SJSA1 (cell line): Measurements from ENCODE around the gene CDH16. TPM values are rescaled to one million over a fixed set of nuclear protein-coding genes. Genes with fewer than 3 reads are reported as not detected.
"Not testable (repeated sequence)": the region's sequence is repeated elsewhere in the genome, so short reads cannot be mapped to it uniquely, and the experiment has no call there.

ENCODE experiments used
- DNase-seq, 2 experiments: peaks; one replicate each; pipeline ENCODE4 v3.0.0-alpha.2; 2015 to 2020; ENCODE audit warnings: low spot score in 2 of 2, low read depth in 1 of 2
- H3K27ac ChIP-seq: fragments of 250-450 bp; sonication (Bioruptor Pico); 2 replicates; pipeline ENCODE4 v1.5.1; 2020; ENCODE audit warnings: mild to moderate bottlenecking, moderate library complexity
- H3K27me3 ChIP-seq: fragments of 250-450 bp; sonication (Bioruptor Pico); replicated peaks from 2 replicates; pipeline ENCODE4 v1.5.1; 2020; ENCODE audit warnings: mild to moderate bottlenecking, moderate library complexity
- H3K36me3 ChIP-seq: fragments of 250-450 bp; sonication (Bioruptor Pico); 2 replicates; pipeline ENCODE4 v1.5.1; 2020; ENCODE audit warnings: mild to moderate bottlenecking
- H3K4me1 ChIP-seq: fragments of 250-450 bp; sonication (Bioruptor Pico); replicated peaks from 2 replicates; pipeline ENCODE4 v1.6.1; 2021; ENCODE audit warnings: mild to moderate bottlenecking
- H3K4me3 ChIP-seq: fragments of 250-450 bp; sonication (Bioruptor Pico); 2 replicates; pipeline ENCODE4 v1.5.1; 2020; ENCODE audit warnings: mild to moderate bottlenecking
- H3K9me3 ChIP-seq: fragments of 250-450 bp; sonication (Bioruptor Pico); replicated peaks from 2 replicates; pipeline ENCODE4 v1.5.1; 2020; ENCODE audit warnings: mild to moderate bottlenecking
- total RNA-seq: library from RNA; depleted of rRNA; stranded (reverse); fragments of >200 nt; shearing (Covaris generic); gene quantifications from 2 replicates; pipeline ENCODE4 v1.2.3, GENCODE V29; 2014

The CDH16 gene
- total RNA-seq, 1 experiment from 2014 or later = not detected

GRCh38 chr16:66940236-66940635 is 21.6 kb upstream of the CDH16 start:
- Histone ChIP-seq H3K27me3 (no peaks in the 10 kb centered on the region), H3K27ac (no peak overlapping the region), H3K4me3 (no peak overlapping the region), H3K36me3 (peaks cover 79% of the 10 kb centered on the region), H3K4me1 (peaks cover 5% of the 10 kb centered on the region), H3K9me3 (no peaks in the 10 kb centered on the region)
- no peak for DNase-seq

DNA sequence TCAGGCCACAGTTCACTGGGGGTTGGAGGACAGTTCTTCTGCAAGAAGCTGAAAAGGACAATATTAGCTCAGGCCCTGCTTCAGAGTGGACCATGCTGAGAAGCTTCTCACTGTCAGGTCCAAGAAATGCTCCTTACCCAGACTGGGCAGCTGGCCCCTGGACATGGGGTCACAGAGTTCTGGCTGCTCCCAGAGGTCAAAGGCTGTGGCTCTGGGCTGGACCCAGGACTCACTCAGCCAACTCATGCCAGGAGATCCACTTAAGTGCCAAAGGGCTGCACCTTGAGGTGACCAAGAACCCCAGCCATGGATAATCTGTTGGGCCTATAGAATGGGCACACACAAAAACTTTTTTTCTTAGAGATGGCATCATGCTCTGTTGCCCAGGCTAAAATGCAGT is 20.7 kb upstream of the CDH16 start:
- Histone ChIP-seq H3K36me3 (peaks cover 80% of the 10 kb centered on the region), H3K27me3 (no peaks in the 10 kb centered on the region), H3K4me1 (peaks cover 6% of the 10 kb centered on the region), H3K4me3 (no peak overlapping the region), H3K27ac (no peak overlapping the region), H3K9me3 (no peaks in the 10 kb centered on the region)
- DNase-seq = no peak

DNA sequence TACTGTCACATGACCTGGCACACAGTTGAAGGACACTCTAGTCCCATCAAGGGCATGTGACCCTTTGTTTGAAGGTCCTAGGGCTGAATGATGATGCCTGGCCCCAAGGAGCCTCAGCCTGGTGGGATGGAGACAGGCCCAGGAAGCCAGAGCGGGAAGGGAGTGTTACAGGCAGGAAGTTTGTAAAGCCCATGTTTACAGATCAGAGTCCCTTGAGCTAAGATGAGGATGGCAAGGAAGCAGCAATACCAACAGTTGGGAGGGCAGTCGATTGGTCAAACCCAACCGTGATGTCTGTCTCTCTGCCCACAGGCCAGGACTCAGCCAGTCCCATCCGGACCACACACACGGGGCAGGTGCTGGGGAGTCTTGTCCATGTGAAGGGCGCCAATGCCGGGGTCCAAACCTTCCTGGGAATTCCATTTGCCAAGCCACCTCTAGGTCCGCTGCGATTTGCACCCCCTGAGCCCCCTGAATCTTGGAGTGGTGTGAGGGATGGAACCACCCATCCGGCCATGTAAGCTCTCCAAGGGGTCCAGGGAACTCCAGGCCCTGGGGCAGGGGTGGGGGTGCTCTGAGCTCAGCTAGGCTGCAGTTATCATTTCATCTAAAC is 19.1 kb upstream of the CDH16 start:
- peaks cover 77% of the 10 kb centered on the region for H3K36me3 ChIP-seq
- H3K27me3 ChIP-seq = no peaks in the 10 kb centered on the region
- H3K27ac ChIP-seq = no peak overlapping the region
- H3K9me3 ChIP-seq = no peaks in the 10 kb centered on the region
- H3K4me1 ChIP-seq = peaks cover 15% of the 10 kb centered on the region
- no peak overlapping the region for H3K4me3 ChIP-seq
- DNase-seq = no peak

DNA sequence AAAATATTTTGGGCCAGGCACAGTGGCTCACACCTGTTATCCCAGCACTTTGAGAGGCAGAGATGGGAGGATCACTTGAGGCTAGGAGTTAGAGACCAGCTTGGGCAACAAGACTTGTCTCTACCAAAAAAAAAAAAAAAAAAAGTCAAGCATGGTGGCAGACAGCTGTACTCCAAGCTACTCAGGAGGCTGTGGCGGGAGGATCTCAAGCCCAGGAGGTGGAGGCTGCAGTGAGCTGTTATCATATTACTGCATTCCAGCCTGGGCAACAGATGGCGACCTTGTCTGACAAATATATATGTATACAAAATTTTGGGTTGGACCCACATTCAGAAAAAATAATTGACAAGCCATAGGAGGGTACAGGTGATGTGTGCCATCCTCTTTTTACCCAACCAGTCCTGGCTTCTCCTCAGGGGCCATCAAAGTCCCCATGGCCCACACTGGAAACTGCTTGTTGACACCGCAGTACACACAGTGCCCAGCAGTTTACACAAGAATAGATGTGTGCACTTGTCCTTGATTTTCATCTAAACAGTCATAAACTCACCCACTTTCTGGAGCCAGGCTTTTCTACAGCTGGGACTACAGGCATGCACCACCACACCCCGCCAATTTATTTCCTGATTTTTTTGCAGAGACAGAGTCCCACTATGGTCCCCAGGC is 18.3 kb upstream of the CDH16 start:
- Histone ChIP-seq H3K4me3 (no peak overlapping the region), H3K4me1 (peaks cover 16% of the 10 kb centered on the region), H3K27ac (no peak overlapping the region)

DNA sequence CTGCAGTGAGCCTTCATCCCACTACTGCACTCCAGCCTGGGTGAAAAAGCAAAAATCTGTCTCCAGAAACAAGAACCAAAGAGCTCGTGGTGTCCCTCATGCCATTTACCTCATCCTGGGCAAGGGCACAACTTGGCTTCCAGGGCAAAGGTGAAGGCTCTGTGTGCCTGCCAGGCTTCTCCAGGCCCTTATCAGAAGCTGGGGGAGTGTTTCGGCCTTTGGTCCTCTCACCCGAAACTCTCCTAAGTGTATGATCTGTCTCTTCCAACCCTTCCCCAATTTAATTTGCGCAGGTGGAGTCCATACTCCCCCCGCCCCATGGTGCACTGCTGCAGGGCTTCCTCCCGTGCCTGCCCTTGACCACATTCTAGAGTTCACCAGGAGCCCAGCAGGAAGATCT is 17.8 kb upstream of the CDH16 start:
- H3K4me3 ChIP-seq = no peak overlapping the region
- no peaks in the 10 kb centered on the region for H3K27me3 ChIP-seq
- peaks cover 75% of the 10 kb centered on the region for H3K36me3 ChIP-seq
- DNase-seq = no peak
- H3K4me1 ChIP-seq = peaks cover 16% of the 10 kb centered on the region
- no peak overlapping the region for H3K27ac ChIP-seq
- no peaks in the 10 kb centered on the region for H3K9me3 ChIP-seq

More for the DNA sequence above, 18.3 kb upstream of the CDH16 start:
- DNase-seq = no peak
- Histone ChIP-seq H3K9me3 (no peaks in the 10 kb centered on the region), H3K36me3 (peaks cover 75% of the 10 kb centered on the region), H3K27me3 (no peaks in the 10 kb centered on the region)

DNA sequence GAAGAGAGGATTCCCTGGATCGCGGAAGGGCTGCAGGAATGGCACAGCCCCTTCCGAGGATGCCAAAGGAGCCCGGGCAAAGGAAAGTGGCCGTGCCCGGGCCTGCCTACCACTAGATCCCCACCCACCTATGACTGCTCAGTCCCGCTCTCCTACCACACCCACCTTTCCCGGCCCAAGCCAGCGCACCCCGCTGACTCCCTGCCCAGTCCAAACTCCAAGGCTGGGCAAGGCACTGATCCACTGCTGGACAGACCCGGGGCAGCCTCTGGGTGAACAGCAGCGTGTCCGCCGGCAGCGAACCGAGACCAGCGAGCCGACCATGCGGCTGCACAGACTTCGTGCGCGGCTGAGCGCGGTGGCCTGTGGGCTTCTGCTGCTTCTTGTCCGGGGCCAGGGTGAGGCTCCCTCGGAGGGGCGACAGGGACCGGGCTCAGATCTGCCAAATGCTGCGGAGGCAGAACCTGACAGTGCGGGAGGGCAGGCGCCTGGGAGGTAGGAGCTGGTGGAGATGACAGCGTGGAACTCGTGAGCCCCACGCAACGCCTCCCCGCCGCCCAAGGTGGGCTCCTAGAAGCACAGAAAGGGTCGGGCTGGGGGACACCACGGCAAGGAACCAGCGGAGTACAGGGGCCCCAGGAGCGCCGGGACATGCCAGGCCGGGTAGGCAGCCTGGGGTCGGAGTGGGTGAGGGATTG is 16.8 kb upstream of the CDH16 start, which contains the start of gene CES2:
CES2 (plus strand) TSS at position 203 of the 698 bp plus-strand sequence; CDS start at position 323, 120 bp downstream.
- peak in 1 of 2 experiments; percentile 41 for DNase-seq
- Histone ChIP-seq H3K4me3 (peak within 1 kb of the TSS; percentile 77), H3K9me3 (no peaks in the 10 kb centered on the region), H3K27ac (peak within 1 kb of the TSS; percentile 49), H3K36me3 (peaks cover 67% of the 10 kb centered on the region), H3K4me1 (peaks cover 16% of the 10 kb centered on the region), H3K27me3 (no peaks in the 10 kb centered on the region)

DNA sequence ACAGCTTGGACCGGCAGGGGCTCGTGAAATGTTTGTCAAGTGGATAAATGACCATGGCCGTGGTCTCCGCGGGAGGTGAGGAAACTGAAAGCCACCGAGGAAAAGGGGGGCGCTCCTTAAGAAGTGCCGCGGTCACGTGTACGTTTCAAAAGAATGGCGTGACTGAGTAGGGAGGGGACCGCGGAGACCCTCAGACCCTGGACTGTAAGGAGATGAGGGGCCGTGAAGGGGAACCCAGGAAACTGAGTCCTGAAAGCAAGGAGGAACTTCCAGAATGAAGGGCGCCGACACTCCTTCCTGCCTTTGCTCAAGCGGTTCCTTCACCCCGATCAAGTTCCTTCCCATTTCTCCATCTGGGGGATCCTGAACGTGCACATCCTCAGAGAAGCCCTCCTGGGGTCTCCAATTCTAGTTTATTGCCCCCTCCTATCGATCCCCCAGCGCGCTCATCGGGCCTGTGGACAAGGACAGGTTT is 16.2 kb upstream of the CDH16 start:
- H3K9me3 ChIP-seq, H3K27me3 ChIP-seq: not testable (repeated sequence)
- Histone ChIP-seq H3K4me3 (peak overlapping the region; percentile 77), H3K4me1 (peaks cover 16% of the 10 kb centered on the region), H3K36me3 (peaks cover 62% of the 10 kb centered on the region), H3K27ac (peak overlapping the region; percentile 49)
- peak in 1 of 2 experiments; percentile 40 for DNase-seq

GRCh38 chr16:66934138-66934838 is 15.6 kb upstream of the CDH16 start, which contains the start of gene CIAO2B:
TSS of gene CIAO2B (minus strand) at chr16:66934402. CDS start at chr16:66934364, 38 bp downstream.
- H3K4me1 ChIP-seq = peaks cover 16% of the 10 kb centered on the region
- DNase-seq = peak; percentile 88 to 89
- no peaks in the 10 kb centered on the region for H3K27me3 ChIP-seq
- peaks cover 56% of the 10 kb centered on the region for H3K36me3 ChIP-seq
- no peaks in the 10 kb centered on the region for H3K9me3 ChIP-seq
- peak within 1 kb of the TSS; percentile 49 for H3K27ac ChIP-seq
- peak within 1 kb of the TSS; percentile 77 for H3K4me3 ChIP-seq

- H3K4me3 ChIP-seq = peak overlapping the region; percentile 77
- H3K36me3 ChIP-seq = peaks cover 50% of the 10 kb centered on the region
- H3K9me3 ChIP-seq = no peaks in the 10 kb centered on the region
- H3K27me3 ChIP-seq = no peaks in the 10 kb centered on the region
- peak overlapping the region; percentile 49 for H3K27ac ChIP-seq
- DNase-seq = no peak
- H3K4me1 ChIP-seq = peaks cover 16% of the 10 kb centered on the region
Observed at GRCh38 chr16:66933776-66934137, 15.1 kb upstream of the CDH16 start.

DNA sequence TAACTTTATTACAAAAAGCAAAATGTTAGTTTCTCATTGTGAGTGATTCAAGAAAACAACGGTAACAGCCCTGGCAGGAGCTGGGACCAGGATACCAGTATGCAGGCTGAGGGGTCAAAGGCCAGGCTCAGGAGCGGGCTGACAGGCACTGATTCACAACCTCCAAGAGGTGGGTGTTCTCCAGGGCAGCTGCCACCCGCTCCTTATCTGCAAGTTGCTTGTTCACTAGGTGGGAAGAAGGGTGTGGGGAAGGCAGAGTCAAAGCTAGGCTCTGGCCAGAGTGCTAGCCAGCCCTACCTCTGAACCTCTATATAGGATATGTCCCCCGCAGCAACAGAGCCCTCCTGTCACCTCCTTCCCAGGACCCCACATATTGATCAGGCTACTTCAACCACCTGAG is 13.4 kb upstream of the CDH16 start:
- Histone ChIP-seq H3K27me3 (no peaks in the 10 kb centered on the region), H3K36me3 (peaks cover 38% of the 10 kb centered on the region), H3K4me3 (no peak overlapping the region), H3K4me1 (peaks cover 22% of the 10 kb centered on the region), H3K9me3 (no peaks in the 10 kb centered on the region), H3K27ac (no peak overlapping the region)
- DNase-seq = no peak

DNA sequence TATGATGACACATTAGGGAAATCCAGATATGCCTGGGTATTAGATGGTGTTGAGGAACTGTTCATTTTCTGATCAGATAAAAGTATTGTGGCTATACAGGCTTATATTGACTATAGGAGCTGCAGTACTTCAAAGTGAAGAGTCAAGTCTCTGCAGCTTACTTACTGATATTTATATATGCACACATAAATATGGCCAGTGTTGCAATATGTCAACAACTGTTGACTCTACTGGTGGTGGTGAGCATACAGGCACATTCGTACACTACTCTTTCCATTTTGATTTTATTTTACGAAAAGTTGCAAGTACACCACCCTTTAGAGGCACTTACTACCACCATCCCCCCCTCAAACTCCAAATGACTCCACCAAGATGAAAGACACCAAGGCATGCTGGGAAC is 13.0 kb upstream of the CDH16 start:
- Histone ChIP-seq H3K27me3 (no peaks in the 10 kb centered on the region), H3K36me3 (peaks cover 37% of the 10 kb centered on the region), H3K4me3 (no peak overlapping the region), H3K27ac (no peak overlapping the region), H3K9me3 (no peaks in the 10 kb centered on the region), H3K4me1 (peaks cover 26% of the 10 kb centered on the region)
- DNase-seq = no peak

DNA sequence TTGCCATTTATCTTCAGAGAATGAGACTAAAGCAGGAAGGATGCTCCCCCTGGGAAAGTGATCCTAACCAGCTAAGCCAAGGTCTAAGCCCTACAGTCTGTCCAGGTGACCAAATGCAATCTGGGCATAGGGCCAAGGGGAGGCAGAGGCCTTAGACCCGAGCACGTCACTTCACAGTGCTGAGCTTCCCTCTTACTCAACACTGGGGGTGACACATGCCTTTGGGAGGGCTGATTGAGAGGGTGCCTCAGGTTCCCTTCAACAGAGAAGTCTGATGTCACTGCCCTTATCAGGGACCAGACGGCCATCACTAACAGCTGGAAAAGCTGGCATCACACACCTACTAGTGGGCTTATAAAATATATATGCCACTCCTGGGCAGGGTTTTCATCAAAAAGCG is 11.5 kb upstream of the CDH16 start:
- Histone ChIP-seq H3K4me1 (peaks cover 29% of the 10 kb centered on the region), H3K4me3 (no peak overlapping the region), H3K27ac (no peak overlapping the region), H3K36me3 (peaks cover 24% of the 10 kb centered on the region), H3K27me3 (peaks cover 9% of the 10 kb centered on the region), H3K9me3 (no peaks in the 10 kb centered on the region)
- no peak for DNase-seq

DNA sequence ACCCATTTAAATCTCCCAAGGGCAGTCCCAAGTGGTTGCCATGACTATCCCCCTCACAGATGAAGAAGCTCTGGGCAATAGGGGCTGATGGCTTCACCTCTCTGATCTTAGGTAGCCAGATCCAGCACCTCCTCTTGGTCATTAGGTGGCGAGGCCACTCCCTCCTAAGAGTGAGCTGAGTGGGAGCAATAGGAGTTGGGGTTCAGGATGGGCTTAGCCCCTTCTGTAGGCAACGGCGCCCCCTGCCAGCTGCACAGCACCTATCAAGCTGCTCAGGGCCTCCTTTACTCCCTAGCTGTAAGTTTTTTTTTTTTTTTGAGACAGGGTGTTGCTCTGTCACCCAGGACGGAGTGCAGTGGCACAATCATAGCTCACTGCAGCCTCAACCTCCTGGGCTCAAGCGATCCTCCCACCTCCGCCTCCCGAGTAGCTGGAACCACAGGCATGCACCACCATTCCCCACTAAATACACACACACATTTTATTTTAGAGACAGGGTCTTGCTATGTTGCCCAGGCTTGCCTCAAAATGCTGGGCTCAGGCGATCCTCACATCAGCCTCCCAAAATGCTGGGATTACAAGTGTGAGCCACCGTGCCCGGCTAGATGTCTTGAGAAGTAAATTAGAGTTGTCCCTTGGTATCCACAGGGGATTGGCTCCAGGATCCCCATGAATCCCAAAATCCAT is 10.2 kb upstream of the CDH16 start:
- H3K4me3 ChIP-seq = no peak overlapping the region
- H3K27me3 ChIP-seq = peaks cover 21% of the 10 kb centered on the region
- peaks cover 35% of the 10 kb centered on the region for H3K4me1 ChIP-seq
- 0 out of 2 replicates have a peak, but pooled peaks cover 4% of the 10 kb centered on the region for H3K9me3 ChIP-seq
- no peak overlapping the region for H3K27ac ChIP-seq
- peaks cover 20% of the 10 kb centered on the region for H3K36me3 ChIP-seq
- DNase-seq = no peak
